Erythroblast (primary cell): ENCODE results near the gene ANO6.

ENCODE experiments used
- GATA1 ChIP-seq: IDR thresholded peaks from 2 replicates; pipeline ENCODE4 v1.6.1; 2011; ENCODE audit warnings: low read depth, mild to moderate bottlenecking, control low read depth, low read length, moderate library complexity
- POLR2A ChIP-seq: IDR thresholded peaks from 2 replicates; pipeline ENCODE4 v1.6.1; 2011; ENCODE audit warnings: mild to moderate bottlenecking, low read length

GRCh38 chr12:45231515-45232145, 15.7 kb downstream of the ANO6 start:
- TF ChIP-seq GATA1, result no peak
- no peak for TF ChIP-seq POLR2A
